HL-60/S4 treated with retinoic acid at 250 ng/mL for 4 days and 3 days (cell line): Measurements from ENCODE around the gene SLC35C1.
"Not testable (repeated sequence)": the region's sequence is repeated elsewhere in the genome, so short reads cannot be mapped to it uniquely, and the experiment has no call there.

Experiments used
- in situ Hi-C: fragments of 300-500 bp; cut with MboI; formaldehyde crosslinking; loops from 2 replicates; pipeline ENCODE4 v1.7.0; 2022; ENCODE audit warnings: low sequenced_read_pairs

Gene SLC35C1

DNA sequence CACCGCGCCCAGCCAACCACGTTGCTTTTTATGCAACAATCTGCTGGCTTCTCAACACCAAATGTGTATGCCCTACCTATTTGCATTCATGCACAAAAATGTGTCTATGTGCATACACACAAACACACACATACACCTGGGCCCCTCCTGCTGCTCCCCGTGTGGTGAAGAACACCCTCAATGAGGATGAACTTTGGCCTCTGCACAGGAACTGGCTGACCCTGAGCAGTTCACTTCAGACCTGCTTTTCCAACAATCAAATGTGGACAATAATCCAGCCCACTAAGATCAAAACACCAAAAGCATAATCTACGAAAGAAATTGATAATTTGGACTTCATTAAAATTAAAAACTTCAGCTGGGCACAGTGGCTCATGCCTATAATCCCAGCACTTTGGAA lies 25.3 kb upstream of the SLC35C1 start:
- in situ Hi-C loops, result loop anchor here (25.0 kb wide), 1 partner anchor 842 kb away; no protein-coding TSS in a partner anchor

DNA sequence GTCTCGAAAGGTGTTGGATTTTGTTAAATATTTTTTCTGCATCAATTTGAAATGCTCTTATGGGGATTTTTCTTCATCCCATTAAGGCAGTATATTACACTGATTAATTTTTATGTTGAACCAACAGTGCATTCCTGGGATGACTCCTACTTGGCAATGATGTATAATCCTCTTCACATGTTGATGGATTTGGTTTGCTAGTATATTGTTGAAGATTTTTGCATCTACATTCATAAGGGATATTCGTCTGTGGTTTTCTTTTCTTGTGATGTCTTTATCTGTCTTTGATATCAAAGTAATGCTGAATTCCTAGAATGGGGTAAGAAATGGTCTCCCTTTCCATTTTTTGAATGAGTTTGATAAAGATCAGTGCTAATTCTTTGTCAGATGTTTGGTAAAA lies 18.7 kb upstream of the SLC35C1 start:
- in situ Hi-C loops, result loop anchor here (25.0 kb wide), 1 partner anchor 849 kb away; no protein-coding TSS in a partner anchor

DNA sequence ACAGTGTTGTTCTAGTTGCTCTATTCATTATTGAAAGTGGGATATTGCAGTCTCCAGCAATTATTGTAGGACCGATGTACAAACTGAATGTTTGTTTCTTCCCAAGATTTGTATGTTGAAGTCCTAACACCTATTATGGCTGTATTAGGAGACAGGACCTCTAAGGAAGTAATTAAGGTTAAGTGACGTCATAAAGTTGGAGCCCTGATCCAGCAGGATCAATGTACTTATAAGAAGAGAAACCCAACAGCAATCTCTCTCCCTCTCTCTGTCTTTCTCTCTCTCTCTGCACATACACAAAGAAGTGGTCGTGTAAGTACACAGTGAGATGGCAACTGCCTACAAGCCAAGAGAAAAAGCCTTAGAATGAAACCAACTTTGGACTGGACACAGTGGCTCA lies 16.1 kb upstream of the SLC35C1 start:
- in situ Hi-C loops, result loop anchor here (25.0 kb wide), 1 partner anchor 852 kb away; no protein-coding TSS in a partner anchor

DNA sequence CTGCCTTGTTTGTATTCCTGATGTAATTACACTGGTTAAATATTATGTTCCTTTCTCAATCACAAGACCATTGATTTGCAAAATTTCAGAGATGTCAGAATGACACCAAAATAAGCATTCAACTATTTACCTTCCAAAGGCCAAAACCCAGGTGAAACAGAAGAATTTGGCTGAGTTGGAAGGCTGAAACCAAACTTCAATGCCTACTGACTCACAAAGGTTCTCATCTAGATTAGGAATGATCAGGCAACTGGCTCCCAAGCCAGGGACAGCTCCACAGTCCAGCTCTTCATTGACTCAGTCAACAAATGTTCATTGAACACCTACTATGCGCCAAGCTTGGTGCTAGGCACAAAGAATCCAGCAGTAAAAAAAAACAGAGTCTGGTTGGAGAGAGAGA lies 13.4 kb upstream of the SLC35C1 start:
- in situ Hi-C loops, result loop anchor here (25.0 kb wide), 1 partner anchor 854 kb away; no protein-coding TSS in a partner anchor

DNA sequence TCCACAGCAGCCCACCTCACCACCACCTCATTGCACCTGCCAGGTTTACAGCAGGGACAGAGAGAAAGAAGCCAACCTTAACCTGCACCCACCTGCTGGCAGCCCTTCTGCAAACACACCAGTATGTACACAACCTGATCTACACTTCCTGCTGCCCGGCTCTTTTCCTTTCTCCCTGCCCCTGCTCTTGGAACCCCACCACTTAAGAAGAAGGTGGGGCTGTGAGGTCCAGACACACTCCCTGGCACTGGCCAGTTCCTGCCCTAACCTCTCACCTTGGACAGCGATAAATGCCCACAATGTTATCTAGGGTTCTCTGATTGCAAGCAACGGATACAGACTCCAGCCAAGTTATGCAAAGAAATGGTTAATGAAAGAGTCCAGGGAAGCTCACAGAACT lies 10.8 kb upstream of the SLC35C1 start:
- in situ Hi-C loops, result loop anchor here (25.0 kb wide), 1 partner anchor 857 kb away; no protein-coding TSS in a partner anchor

DNA sequence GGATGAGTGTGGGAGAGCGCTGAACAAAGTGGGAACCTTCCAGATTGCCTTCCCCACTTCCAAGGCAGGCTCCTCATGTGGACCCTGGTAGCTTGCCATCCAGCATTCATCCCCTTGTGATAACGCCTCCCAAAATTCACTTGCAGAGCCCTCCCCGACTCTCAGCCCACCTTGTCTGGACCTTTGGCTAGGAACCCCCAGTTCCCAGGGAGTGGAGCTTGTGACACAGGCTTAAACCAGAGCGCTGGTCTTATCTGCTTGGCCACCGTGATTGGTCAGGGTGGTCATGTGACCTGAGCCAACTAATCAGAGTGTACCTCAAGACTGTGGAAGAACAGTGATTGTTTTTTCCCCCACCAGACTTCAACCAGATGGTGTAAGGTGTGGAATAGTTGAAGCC lies 9.6 kb upstream of the SLC35C1 start:
- in situ Hi-C loops, result loop anchor here (25.0 kb wide), 1 partner anchor 858 kb away; no protein-coding TSS in a partner anchor

DNA sequence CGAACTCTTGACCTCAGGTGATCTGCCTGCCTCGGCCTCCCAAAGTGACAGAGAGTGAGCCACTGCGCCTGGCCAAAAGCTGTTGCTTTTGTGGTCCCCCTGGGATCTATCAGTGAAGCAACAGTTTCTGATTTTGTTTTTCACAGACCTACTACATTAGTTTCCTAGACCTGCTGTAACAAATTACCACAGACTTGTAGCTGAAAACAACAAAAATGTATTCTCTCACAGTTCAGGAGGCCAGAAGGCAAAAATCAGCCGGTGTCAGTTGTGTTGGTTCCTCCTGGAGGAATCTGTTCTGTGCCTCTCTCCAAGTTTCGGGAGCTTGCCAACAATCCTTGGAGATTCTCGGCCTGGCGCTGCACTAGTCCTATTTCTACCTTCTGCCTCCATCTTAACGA lies 8.5 kb upstream of the SLC35C1 start:
- in situ Hi-C loops, result loop anchor here (25.0 kb wide), 1 partner anchor 859 kb away; no protein-coding TSS in a partner anchor

DNA sequence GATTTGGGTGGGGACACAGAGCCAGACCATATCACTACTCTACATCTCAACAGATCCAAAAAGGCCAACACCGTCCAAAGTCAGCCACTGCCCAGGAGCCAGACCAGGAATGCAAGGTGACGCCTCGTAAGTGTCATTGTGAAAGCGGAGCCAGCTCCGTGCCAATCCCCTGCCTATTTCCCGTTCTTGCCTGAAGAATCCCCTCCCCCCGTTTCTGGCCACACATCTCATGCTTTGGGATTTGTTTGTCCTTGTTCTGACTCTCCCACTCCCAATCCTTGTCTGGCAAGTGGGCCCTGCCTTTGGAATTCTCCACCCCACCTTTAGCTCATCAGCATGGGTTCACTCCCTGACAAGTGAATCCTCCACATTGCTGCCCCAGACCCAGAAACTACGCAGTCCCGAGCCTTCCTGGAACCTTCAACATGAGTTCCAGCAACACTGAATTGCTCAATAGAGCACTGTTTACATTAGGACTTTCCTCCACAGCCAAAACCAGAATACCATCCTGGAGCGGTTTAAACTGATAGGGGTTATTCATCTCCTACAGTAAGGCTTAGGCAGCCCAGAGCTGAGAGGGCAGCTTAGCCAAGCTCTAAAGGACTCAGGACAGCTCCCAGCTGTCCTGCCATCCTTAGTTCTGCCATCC lies 6.0 kb upstream of the SLC35C1 start:
- in situ Hi-C loops, result loop anchor here (25.0 kb wide), 1 partner anchor 862 kb away; no protein-coding TSS in a partner anchor

DNA sequence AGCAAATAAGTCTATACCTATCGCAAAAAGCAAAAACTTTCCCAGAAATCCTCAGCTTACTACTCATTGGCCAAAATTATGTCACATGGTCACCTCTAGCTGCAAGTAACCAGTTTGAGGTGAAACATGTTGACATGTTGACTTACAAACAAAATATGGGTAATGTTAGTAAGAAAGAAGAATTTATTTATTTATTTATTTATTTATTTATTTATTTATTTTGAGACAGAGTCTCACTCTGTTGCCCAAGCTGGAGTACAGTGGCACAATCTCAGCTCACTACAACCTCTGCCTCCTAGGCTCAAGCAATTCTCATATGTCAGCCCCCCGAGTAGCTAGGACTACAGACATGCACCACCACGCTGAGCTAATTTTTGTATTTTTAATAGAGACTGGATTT lies 5.4 kb upstream of the SLC35C1 start:
- in situ Hi-C loops, result loop anchor here (25.0 kb wide), 1 partner anchor 862 kb away; no protein-coding TSS in a partner anchor

DNA sequence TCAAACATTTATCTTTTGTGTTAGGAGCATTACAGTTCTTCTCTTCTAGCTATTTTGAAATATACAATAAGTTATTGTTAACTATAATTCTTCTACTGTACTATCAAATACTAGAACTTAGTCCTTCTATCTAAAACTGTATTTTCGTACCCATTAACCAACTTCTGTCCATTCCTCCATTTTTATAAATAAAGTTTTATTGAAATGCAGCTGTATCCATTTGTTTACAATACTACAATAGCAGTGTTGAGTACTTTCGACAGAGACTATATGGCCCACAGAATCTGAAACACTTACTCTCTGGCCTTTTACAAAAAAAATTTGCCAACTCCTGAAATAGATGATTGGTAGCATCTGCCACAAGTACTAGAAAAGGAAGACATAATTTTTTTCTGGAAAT lies 4.7 kb upstream of the SLC35C1 start:
- in situ Hi-C loops, result no loop called here

DNA sequence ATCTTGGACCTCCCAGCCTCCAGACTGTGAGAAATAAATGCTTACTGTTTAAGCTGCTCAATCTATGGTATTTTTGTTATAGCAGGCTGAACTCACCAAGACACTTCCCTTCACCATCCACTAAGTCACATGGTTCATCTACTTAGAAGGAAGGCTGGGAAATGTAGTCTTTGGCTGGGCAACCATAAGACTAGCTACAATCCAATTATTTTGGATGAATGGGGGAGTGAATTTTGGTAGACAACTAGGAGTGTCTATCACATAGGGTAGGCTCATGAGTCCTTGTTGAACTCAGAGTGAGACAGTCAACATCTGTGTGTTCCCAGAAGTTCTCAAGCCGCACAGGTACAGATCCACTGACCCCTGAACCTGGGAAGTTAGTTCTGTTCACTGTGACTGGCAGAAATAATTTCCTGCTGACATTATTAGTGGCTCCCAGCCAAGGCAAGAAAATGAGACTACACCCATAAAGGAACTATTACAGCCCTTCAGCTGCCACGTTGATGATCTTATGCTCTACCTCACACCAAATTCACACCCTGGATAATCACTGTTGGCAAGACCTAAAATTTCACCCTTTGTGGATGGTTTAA lies 3.1 kb upstream of the SLC35C1 start:
- in situ Hi-C loops, result no loop called here

DNA sequence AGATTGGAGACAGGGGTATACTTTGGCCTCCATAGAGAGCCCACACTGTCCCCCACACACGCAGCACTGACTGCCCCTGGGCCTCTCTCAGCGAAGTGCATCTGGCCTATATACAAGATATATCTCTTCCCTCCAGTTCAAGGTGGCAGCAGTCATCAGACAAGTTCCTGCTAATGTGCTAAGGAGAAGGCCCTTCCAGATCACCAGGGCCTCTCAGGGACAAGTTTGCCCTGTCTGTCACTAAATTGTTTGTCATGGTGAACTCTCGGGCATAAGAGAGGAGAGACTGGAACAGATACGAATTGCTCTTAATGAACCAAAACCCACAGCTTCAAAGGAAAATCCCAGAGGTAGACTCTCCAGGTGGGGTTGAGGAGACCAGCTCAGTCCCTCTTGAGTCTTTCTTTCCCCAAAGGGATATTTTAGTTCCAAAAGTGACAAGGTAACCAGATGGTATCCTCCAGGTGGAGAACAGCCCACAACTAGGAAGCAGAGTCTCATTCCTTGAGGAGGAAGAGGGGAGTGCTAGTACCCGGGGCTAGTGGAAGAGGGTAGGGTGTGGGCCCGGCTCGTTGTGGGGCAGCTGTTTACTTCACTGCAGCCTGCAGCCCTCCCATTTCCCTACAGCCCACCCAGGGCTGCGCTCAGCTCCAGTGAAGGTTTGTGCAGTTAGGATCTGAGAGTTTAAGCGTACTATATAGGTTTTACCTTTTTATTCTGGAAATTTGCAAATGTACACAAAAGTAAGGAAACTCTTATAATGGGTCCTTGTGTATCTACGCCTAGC lies 2.2 kb upstream of the SLC35C1 start:
- in situ Hi-C loops, result no loop called here

DNA sequence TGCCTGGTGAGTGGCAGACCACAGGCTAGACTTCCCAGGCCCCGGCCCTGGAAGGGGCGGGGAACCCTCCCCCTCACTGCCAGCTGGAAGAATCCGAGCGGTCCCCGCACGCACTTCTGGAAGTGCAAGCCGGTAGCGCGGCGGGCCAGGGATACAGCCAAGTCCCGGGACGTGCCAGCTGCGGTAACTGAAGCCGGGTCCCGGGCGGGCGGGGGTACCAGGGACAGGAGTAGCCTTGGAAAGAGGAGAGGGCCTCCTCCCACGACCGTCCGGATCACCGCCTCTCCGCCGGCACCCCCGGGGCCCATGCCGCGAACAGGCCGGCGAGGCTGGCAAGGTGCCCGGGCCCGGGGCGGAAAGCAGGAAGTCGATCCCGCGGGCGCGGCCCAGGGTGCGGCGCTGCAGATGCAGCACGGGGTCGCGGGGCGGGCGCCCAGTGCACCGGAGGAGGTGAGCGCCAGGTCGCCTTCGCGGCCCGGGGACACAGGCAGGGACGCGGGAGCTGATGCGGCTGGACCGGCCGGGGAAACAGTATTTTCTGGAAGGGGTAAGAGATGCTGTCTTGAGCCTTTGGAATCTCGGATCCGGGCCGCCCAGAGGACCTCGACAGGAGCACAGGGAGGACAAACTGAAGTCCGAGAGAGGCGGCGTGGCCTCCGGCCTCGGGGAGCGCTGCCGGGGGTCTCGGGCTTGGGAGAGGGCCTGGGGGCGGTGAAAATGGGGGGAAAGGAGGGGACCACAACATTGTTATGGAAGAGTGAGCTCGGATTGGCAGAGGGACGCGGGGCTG lies 783 bp upstream of the SLC35C1 start:
- in situ Hi-C loops, result no loop called here

DNA sequence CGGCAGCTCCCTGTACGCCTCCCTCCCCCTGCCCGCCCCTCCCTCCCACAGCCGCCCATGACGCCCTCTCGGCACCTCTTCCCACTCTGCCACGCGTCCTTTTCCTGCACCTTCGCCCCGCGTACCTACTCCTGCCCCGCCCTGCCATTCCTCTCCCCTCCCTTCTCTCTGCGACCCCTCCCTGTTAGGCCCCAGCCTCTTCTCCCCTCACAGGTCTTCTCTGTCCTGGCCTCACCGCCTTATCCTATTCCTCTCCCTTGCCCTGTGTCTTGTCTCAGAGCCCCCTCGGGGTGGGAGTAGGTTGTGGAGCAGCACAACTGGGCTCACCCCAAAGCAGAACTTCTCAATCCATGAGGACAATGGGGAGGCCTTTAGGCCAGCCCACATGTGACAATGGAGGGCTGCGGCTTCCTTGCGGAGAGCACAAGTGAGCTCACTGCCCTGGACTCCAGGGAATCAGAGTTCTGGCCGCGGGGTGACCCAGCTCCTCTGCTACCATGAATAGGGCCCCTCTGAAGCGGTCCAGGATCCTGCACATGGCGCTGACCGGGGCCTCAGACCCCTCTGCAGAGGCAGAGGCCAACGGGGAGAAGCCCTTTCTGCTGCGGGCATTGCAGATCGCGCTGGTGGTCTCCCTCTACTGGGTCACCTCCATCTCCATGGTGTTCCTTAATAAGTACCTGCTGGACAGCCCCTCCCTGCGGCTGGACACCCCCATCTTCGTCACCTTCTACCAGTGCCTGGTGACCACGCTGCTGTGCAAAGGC lies 539 bp downstream of the SLC35C1 start:
- in situ Hi-C loops, result no loop called here

DNA sequence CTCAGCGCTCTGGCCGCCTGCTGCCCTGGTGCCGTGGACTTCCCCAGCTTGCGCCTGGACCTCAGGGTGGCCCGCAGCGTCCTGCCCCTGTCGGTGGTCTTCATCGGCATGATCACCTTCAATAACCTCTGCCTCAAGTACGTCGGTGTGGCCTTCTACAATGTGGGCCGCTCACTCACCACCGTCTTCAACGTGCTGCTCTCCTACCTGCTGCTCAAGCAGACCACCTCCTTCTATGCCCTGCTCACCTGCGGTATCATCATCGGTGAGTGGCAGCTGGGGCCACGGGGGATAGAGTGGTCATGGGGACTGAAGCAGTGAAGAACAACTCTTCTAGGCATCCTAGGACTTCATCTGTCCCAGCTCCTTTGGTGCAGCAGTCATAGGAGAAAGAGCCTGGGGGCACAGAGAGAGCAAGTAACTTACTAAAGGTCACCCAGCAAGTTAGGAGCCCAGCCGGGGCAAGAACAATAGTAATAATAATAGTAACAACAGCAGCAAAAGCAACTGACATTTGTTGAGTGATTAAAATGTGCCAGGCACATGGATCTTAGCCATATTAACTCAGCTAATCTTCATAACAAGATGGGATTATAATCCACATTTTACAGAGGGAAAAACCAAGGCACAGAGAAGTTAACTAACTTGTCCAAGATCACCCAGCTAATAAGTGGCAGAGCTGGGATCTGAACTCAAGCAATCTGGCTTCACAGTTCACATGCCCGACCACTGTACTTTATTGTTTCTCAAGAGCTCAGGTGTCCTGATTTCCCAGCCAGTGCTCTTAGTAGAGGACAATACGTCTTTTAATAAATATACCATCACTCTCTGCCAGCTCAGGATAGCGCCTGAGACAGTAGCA lies 1.4 kb downstream of the SLC35C1 start:
- in situ Hi-C loops, result no loop called here

DNA sequence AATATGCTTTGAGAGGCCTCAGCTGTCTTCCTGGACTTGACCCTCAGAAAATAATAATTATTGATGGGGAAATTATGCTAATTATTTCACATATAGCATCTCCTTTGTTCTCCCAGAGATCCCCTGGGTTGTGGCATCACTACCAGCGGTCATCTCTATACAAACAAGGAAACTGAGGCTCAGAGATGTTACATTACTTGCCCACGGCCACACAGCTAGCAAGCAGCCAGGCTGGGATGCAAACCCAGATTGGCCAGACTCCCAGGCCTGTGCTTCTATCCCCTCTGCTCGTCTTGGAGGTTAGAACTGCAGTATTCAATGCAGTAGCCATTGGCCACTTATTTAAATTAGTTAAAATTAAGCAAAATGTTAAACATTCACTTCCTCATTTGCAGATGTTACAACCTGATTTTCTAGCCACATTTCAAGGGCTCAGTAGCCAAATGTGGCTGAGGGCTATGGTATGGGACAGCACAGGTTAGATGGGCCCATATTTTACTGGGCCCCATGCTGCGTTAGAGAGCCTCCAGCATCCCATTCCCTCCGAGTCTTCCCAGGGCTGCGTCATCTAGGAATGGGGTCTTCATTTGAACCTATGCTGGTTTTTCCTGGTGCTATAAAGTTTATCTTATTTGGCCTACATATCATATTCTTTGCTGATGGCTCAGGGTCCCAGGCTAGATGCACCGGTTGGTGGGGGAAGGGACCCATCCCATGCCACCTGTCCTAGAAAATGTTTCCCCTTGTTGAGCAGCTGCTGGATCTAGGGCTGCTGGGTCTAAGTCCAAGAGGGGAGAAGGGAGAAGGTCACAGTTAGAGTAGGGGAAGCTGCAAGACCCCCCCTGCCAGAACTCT lies 2.2 kb downstream of the SLC35C1 start:
- in situ Hi-C loops, result no loop called here

DNA sequence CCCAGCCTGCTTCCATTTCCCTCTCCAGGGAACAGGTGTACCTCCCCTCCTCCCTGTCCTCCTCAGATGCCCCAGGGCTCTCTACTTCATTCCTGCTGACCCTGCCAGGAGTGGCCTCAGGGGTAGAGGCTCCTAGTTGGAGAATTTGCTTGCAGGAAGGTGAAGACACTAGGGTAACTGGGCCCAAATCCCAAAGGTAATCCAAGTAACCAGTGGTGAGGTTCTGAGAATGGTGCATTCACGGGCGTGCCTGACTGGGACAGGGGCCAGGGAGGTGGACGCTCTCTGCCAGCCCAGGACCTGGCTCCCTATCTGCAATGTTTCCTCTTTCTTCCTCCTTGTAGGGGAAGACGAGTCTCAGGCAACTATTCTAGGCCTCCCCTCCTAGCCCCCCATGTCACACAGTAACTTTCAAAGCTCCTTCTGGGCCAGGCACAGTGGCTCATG lies 2.9 kb downstream of the SLC35C1 start:
- in situ Hi-C loops, result no loop called here

DNA sequence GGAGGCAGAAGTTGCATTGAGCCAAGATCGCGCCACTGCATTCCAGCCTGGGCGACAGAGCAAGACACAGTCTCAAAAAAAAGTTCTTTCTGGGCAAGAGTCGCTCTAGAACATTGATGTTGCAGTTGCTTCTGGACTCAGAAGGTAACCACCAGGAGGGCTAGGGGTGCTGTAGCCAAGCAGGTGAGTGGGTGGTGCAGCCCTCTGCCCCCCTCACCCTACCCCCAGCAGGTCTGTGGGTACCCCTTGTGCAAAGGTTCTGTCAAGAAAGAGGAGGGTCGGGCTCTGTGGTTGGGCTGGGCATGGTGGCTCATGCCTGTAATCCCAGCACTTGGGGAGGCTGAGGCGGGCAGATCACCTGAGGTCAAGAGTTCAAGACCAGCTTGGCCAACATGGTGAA lies 3.5 kb downstream of the SLC35C1 start:
- in situ Hi-C loops, result not testable (repeated sequence)
